Stimulated activated CD4-positive, alpha-beta T cell treated with anti-CD3 and anti-CD28 coated beads, Interleukin-12 subunit alpha, Interleukin-12 subunit beta, amount 100 ng/mL, for 24 hours (primary cell): ENCODE data around the gene MAJIN.

Source experiments
- DNase-seq, 2 experiments: peaks; one replicate each; pipeline ENCODE4 v3.0.0-alpha.2; 2020; ENCODE audit warnings: low read depth in 2 of 2

Gene MAJIN

DNA sequence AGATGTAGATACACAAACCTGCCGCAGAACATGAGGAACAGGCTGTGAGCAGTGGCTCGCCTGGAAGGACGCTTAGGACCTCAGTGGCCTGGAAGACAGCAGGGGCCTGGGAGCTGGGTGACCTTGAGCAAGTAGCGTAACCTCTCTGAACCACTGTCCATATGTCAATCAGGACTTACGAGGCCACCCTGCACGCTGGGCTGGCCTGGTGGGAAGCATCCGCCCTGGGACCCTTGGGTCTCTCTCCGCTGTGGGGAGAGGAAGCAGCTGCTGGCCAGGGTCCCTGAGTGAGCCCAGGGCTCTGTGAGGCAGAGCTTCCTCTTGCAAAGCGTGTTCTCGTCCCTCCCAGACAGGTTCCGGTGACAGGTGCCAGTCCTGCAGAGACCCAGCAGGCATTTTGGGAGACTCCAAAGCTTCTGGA, 79.5 kb downstream of the MAJIN start:
- DNase-seq: no peak

- DNase-seq: no peak
Measured at GRCh38 chr11:64891880-64892279, 80.0 kb downstream of the MAJIN start.

DNA sequence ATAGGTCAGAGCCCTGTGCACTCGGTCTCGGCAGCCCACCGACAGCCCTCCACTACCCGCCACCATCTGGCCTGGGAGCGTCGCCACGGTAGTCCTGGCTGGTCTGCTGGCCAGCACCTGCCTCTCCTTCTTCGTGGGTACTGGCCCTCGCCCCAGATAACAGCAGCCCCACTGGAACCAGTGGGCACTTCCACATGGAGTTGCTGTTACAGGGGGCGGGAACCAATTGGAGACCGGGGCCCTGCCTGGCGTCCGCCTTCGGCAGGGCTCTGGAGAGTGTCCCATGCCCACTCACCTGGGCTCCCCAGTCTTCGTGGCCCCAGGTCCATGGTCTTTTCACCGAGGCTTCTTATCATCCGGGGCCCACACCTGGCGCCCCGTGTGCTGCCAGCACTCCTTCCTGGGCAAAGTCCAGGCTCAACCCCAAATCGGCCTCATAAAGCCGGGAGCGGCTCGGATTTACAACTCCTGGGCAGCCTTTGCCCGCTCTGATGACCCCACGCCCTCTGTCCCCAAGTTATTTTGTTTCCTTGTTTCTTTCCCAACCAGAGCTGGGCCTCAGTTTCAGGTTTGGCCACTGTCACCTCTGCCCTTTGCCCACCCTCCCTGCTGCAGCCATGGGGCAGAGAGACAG, 80.6 kb downstream of the MAJIN start:
- DNase-seq: no peak

DNA sequence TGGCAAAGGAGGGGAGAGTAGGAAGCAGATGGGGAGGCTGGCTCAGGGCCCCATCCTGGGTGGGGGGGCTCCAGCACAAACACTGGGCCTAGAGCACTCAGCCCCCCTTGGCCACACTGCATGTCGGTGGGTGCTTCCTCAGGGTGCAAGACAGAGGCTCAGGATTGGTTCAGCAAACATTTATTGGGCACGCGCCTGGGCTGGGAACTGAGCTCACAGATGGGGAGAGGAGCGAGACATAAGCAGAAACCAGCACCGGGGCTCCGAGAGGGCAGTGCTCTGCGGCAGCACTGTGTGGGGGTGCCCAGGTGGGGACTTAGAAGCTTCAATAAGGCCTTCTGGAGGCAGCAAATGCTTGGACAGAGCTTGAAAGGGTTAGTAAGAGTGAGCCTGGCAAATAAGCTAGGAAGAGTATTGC, 81.4 kb downstream of the MAJIN start:
- no peak for DNase-seq

- DNase-seq: no peak
Measured at GRCh38 chr11:64888729-64889511, 83.0 kb downstream of the MAJIN start.

DNA sequence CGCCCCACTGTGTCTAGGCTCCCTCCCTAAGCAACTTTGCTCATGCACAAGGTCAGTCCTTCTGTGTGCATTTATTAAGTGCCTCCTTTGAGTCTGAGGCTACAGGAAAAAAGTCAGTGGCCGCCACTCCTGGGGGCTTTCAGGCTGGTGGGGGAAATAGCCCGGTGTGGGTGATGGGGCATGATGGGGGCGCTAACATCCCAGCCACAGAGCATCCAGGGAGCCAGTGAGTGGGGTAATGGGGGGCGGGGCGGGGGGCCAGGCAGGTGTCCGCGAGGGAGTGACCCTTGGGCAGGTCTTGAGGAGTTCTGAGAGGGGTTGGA, 83.5 kb downstream of the MAJIN start:
- no peak for DNase-seq
